Astrocyte of the spinal cord (primary cell): ENCODE data around the gene SYT6.

Source experiments
- DNase-seq: peaks from one replicate; pipeline ENCODE4 v3.0.0; 2011; ENCODE audit warnings: low read depth, low spot score
- H3K4me3 ChIP-seq: 2 replicates; pipeline ENCODE4 v1.5.1; 2011; ENCODE audit warnings: low read depth, mild to moderate bottlenecking, low read length, moderate library complexity
- CTCF ChIP-seq: IDR thresholded peaks from 2 replicates; pipeline ENCODE4 v1.5.1; 2012; ENCODE audit warnings: low read depth, mild to moderate bottlenecking, low read length, inconsistent platforms
- in situ Hi-C: cut with HindIII; loops from 2 replicates; pipeline ENCODE4 v1.10.0; 2017; ENCODE audit warnings: low sequenced_read_pairs

Gene SYT6

GRCh38 chr1:114173680-114174079 is 20.0 kb upstream of the SYT6 start:
- TF ChIP-seq CTCF = no peak
- DNase-seq = no peak
- H3K4me3 ChIP-seq = no peak overlapping the region
- in situ Hi-C loops = no loop called here

- no peak for DNase-seq
- in situ Hi-C loops = no loop called here
- no peak overlapping the region for H3K4me3 ChIP-seq
- TF ChIP-seq CTCF = no peak
Observed at GRCh38 chr1:114169509-114169908, 15.8 kb upstream of the SYT6 start.

- DNase-seq = no peak
- H3K4me3 ChIP-seq = no peak overlapping the region
- no peak for TF ChIP-seq CTCF
- in situ Hi-C loops = no loop called here
Observed at GRCh38 chr1:114167226-114167625, 13.6 kb upstream of the SYT6 start.

- no peak overlapping the region for H3K4me3 ChIP-seq
- in situ Hi-C loops = no loop called here
- no peak for DNase-seq
- TF ChIP-seq CTCF = no peak
Observed at GRCh38 chr1:114164840-114165543, 11.3 kb upstream of the SYT6 start.

GRCh38 chr1:114159941-114160340 is 6.3 kb upstream of the SYT6 start:
- no peak for TF ChIP-seq CTCF
- H3K4me3 ChIP-seq = no peak overlapping the region
- in situ Hi-C loops = no loop called here
- DNase-seq = no peak

GRCh38 chr1:114157275-114157660 is 3.6 kb upstream of the SYT6 start:
- H3K4me3 ChIP-seq = no peak overlapping the region
- TF ChIP-seq CTCF = no peak
- no peak for DNase-seq
- in situ Hi-C loops = no loop called here
